ENCODE measurements around the gene SCD. TPM values are rescaled to one million over a fixed set of nuclear protein-coding genes. Genes with fewer than 3 reads are reported as not detected.

Gene SCD
- total RNA-seq, 4 donors from 2014 or later: 226 to 2,147 (median 965) TPM

- no peak for TF ChIP-seq CTCF (IDR thresholded peaks at IDR 0.05; ENCODE audit: low read depth)
Measured at GRCh38 chr10:100395626-100396025, 48.6 kb downstream of the SCD start.

- TF ChIP-seq CTCF (IDR thresholded peaks at IDR 0.05; ENCODE audit: low read depth): no peak
Measured at GRCh38 chr10:100396605-100397004, 49.6 kb downstream of the SCD start.

- no peak for TF ChIP-seq CTCF (IDR thresholded peaks at IDR 0.05; ENCODE audit: low read depth)
Measured at GRCh38 chr10:100401631-100402328, 54.7 kb downstream of the SCD start.

- no peak for TF ChIP-seq CTCF (IDR thresholded peaks at IDR 0.05; ENCODE audit: low read depth)
Measured at GRCh38 chr10:100403734-100404133, 56.7 kb downstream of the SCD start.

GRCh38 chr10:100413173-100413572 lies 66.1 kb downstream of the SCD start:
- no peak for TF ChIP-seq CTCF (IDR thresholded peaks at IDR 0.05; ENCODE audit: low read depth)

Small RNA genes lying within 50 kb of the gene (small RNA-seq; reads per million reads assigned to genes)
- 0.49 reads per million for gene RF00019

Other genes starting within 250 kb of the SCD start
- 10 to 100 TPM; 22.6 to 43.9 (median 24.0) TPM for gene ERLIN1, start 161.2 kb upstream of the SCD start, total RNA-seq
- 10 to 100 TPM; 22.0 to 36.5 (median 22.6) TPM for gene CHUK, start 117.6 kb upstream of the SCD start, total RNA-seq
- gene CWF19L1, start 79.6 kb upstream of the SCD start, total RNA-seq: 10 to 100 TPM; 12.6 to 23.0 (median 17.0) TPM
- gene BLOC1S2, start 60.6 kb upstream of the SCD start, total RNA-seq: 10 to 100 TPM; 11.3 to 52.9 (median 38.6) TPM
- 1 to 10 TPM in 1 of 4 donors, not detected in 3; 1.2 TPM for gene PKD2L1, start 17.0 kb upstream of the SCD start, total RNA-seq
- gene WNT8B, start 115.8 kb downstream of the SCD start, total RNA-seq: not detected
- gene SEC31B, start 172.6 kb downstream of the SCD start, total RNA-seq: 10 to 100 TPM in 1 of 4 donors, 1 to 10 TPM in 3; 6.8 to 14.3 (median 9.4) TPM
- 100 to 1,000 TPM in 3 of 4 donors, 10 to 100 TPM in 1; 84.9 to 176 (median 135) TPM for gene NDUFB8, start 182.6 kb downstream of the SCD start, total RNA-seq
- 10 to 100 TPM; 11.0 to 23.2 (median 18.1) TPM for gene HIF1AN, start 188.7 kb downstream of the SCD start, total RNA-seq

All from subcutaneous adipose tissue (tissue), 4 donors.